IPS-18a (cell line): ENCODE measurements around the gene RAP1GAP2.
"Not testable (repeated sequence)": the region's sequence is repeated elsewhere in the genome, so short reads cannot be mapped to it uniquely, and the experiment has no call there.

Source experiments
- H3K27ac ChIP-seq: one replicate; pipeline ENCODE4 v1.5.1; 2013; ENCODE audit warnings: low read length
- H3K27me3 ChIP-seq: one replicate; pipeline ENCODE4 v1.6.1; 2013; ENCODE audit warnings: mild to moderate bottlenecking, low read length; ENCODE audit not compliant: control insufficient read depth, insufficient read depth
- H3K36me3 ChIP-seq: one replicate; pipeline ENCODE4 v1.6.1; 2013; ENCODE audit warnings: low read depth, low read length; ENCODE audit not compliant: control insufficient read depth
- H3K4me1 ChIP-seq: one replicate; pipeline ENCODE4 v1.6.1; 2013; ENCODE audit warnings: low read depth, low read length; ENCODE audit not compliant: control insufficient read depth
- H3K4me3 ChIP-seq: one replicate; pipeline ENCODE4 v1.5.1; 2013; ENCODE audit warnings: low read length
- H3K9ac ChIP-seq: one replicate; pipeline ENCODE4 v1.6.1; 2013; ENCODE audit warnings: mild to moderate bottlenecking, low read length, moderate library complexity
- H3K9me3 ChIP-seq: one replicate; pipeline ENCODE4 v1.6.1; 2013; ENCODE audit warnings: low read depth, low read length; ENCODE audit not compliant: control insufficient read depth

The RAP1GAP2 gene

DNA sequence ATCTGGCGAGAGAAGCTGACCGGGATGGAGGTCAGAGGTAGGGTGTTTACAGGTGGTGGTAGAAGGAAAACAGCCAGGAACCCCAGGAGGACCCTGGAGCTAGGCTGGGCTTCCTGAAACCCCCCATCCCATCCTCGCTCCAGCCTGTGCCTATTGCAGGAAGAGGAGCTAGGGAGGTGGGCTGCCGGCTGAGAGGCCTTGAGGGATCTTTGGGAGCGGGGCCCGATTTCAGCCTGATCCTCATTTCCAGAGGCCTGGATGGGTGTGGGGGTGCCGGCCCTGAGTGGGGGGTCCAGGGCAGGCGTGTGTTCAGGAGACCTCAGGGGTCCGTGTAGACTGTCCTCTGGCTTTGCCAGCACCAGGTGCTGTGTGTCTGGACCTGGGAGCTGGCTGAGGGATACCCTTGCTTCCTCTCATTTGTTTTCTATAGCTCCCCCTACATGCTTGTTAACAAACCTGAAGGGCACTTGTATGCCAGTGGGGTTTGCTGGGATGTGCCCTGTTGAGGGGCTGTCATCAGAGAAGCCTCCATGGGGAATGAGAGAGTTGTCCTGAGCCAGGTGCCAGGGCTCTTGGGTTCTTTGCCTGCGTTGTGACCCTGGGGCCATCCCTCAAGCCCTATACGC is 18.9 kb upstream of the RAP1GAP2 start:
- H3K9ac ChIP-seq, result peak overlapping the region; percentile 48
- H3K4me1 ChIP-seq, result no peaks in the 10 kb centered on the region
- H3K27me3 ChIP-seq, result peaks cover 21% of the 10 kb centered on the region
- no peaks in the 10 kb centered on the region for H3K36me3 ChIP-seq
- H3K27ac ChIP-seq, result no peak overlapping the region
- H3K4me3 ChIP-seq, result peak overlapping the region; percentile 82
- no peaks in the 10 kb centered on the region for H3K9me3 ChIP-seq

DNA sequence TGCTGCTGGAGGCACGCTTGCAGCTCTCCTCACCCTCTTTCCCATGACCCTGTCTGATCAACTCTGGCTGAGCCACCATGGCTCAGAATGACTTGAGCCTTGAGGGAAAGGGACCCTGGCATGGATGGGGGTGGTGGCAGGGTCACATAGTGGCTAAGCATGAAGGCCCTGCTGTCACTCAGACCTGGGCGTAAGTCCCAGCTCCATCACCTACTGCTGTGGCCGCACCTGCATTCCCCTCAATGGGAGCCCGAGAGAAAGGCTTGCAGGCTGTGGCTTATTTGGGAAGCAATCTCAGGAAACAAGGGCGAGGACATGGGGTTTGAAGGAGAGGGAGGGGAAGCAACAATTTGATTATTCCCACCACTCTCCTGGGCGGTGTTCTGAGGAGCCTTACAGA is 17.7 kb upstream of the RAP1GAP2 start:
- Histone ChIP-seq H3K9ac (no peak overlapping the region), H3K36me3 (no peaks in the 10 kb centered on the region), H3K4me3 (no peak overlapping the region), H3K27me3 (peaks cover 21% of the 10 kb centered on the region), H3K27ac (no peak overlapping the region), H3K4me1 (no peaks in the 10 kb centered on the region), H3K9me3 (no peaks in the 10 kb centered on the region)

DNA sequence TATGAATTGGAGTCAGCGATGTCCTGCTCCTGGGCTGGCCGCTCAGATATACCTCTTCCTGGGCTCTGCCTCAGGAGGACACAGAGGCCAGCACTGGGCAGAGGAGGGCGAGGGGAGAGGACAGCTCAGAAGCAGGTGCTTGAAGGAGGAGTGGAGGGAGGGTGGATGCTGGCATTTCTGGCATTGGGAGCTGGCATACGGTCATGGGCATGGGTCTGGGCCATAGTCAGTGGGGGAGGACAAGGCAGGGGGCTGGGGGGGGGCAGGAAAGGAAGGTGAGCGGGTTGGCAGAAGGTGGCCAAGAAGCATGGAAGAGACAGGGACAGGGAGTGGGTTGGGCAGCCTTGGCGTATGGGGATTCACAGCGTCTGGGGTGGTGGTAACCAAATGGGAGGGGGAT is 16.7 kb upstream of the RAP1GAP2 start:
- no peak overlapping the region for H3K4me3 ChIP-seq
- H3K36me3 ChIP-seq, result no peaks in the 10 kb centered on the region
- no peak overlapping the region for H3K9ac ChIP-seq
- H3K27ac ChIP-seq, result no peak overlapping the region
- peaks cover 21% of the 10 kb centered on the region for H3K27me3 ChIP-seq
- H3K4me1 ChIP-seq, result no peaks in the 10 kb centered on the region
- H3K9me3 ChIP-seq, result no peaks in the 10 kb centered on the region

DNA sequence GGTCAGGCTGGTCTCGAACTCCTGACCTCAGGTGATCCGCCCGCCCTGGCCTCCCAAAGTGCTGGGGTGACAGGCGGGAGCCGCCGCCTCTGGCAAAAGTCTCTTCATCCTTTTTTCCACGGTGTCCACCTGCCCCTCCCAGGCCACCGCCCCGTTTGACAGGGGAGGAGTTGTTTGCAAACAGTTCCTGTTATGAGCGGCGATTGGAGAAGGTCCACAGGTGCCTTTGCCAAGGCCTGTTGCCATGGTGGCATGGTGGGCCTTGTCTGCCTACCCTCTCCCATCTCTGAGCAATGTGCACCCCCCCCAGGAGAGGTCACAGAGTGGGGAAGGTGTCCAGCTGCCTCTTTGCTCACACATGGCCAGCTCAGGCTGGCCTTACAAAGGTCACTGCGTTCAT is 16.0 kb upstream of the RAP1GAP2 start:
- no peak overlapping the region for H3K9ac ChIP-seq
- H3K27me3 ChIP-seq, result peaks cover 17% of the 10 kb centered on the region
- H3K36me3 ChIP-seq, result no peaks in the 10 kb centered on the region
- H3K4me1 ChIP-seq, result no peaks in the 10 kb centered on the region
- H3K4me3 ChIP-seq, result no peak overlapping the region
- H3K27ac ChIP-seq, result no peak overlapping the region
- no peaks in the 10 kb centered on the region for H3K9me3 ChIP-seq

DNA sequence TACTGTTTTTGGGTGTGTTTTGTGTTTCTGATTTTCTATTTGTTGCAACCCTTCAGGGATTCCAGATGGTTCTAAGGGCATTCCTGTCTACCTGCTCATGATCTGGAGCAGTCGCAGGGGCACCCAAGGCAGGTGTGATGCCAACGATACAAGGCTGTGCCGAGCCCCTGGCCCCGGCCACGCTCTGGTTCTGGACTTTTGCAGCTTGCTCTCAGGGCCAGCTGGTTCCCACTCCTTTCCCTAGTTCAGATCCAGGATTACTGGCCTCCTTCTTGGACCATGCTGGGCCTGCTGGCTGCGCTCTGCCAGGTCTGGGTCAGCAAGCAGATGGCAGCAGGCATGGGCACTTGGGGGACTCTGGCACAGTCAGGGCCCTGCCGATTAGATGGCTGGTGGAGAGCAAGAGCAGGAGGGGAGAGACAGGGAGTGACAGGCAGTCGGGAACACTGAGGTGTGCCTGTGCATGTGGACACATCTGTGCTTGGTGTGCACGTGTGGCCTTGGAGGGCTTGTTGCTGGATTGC is 15.2 kb upstream of the RAP1GAP2 start:
- H3K27me3 ChIP-seq, result peaks cover 10% of the 10 kb centered on the region
- no peaks in the 10 kb centered on the region for H3K9me3 ChIP-seq
- H3K36me3 ChIP-seq, result no peaks in the 10 kb centered on the region
- H3K9ac ChIP-seq, result no peak overlapping the region
- H3K27ac ChIP-seq, result no peak overlapping the region
- no peaks in the 10 kb centered on the region for H3K4me1 ChIP-seq
- H3K4me3 ChIP-seq, result no peak overlapping the region

DNA sequence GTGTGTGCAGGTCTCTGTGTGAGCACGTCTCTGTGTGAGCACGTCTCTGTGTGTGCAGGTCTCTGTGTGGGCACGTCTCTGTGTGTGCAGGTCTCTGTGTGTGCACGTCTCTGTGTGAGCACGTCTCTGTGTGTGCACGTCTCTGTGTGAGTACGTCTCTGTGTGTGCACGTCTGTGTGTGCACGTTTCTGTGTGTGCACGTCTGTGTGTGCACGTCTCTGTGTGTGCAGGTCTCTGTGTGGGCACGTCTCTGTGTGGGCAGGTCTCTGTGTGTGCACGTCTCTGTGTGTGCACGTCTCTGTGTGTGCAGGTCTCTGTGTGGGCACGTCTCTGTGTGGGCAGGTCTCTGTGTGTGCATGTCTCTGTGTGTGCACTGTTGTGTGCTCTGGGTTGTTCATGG is 14.6 kb upstream of the RAP1GAP2 start:
- not testable (repeated sequence) for H3K36me3 ChIP-seq, H3K9me3 ChIP-seq, H3K9ac ChIP-seq, H3K27ac ChIP-seq, H3K27me3 ChIP-seq, H3K4me3 ChIP-seq, H3K4me1 ChIP-seq

DNA sequence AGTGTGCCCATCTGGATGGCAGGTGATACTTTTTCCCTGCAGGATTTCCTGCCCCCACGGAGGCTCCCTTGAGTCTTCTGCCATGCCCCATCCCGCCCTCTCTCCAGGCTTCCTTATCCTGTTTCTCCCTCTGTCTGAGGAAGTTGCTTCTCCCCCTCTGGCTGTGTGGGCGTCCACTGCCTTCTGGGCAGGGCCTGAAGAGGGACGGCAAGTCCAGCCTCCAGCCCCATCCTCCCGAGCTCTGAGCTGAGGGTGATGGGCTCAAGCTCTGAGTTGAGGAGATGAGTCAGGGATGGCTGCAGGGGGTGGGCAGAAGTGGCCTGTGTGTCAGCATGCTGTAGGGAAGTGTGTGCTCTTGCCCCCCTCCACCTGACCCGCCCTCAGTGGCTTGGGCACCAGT is 14.2 kb upstream of the RAP1GAP2 start:
- Histone ChIP-seq H3K9me3 (no peaks in the 10 kb centered on the region), H3K4me1 (no peaks in the 10 kb centered on the region), H3K36me3 (no peaks in the 10 kb centered on the region), H3K9ac (no peak overlapping the region), H3K27me3 (peaks cover 5% of the 10 kb centered on the region), H3K4me3 (no peak overlapping the region), H3K27ac (no peak overlapping the region)

DNA sequence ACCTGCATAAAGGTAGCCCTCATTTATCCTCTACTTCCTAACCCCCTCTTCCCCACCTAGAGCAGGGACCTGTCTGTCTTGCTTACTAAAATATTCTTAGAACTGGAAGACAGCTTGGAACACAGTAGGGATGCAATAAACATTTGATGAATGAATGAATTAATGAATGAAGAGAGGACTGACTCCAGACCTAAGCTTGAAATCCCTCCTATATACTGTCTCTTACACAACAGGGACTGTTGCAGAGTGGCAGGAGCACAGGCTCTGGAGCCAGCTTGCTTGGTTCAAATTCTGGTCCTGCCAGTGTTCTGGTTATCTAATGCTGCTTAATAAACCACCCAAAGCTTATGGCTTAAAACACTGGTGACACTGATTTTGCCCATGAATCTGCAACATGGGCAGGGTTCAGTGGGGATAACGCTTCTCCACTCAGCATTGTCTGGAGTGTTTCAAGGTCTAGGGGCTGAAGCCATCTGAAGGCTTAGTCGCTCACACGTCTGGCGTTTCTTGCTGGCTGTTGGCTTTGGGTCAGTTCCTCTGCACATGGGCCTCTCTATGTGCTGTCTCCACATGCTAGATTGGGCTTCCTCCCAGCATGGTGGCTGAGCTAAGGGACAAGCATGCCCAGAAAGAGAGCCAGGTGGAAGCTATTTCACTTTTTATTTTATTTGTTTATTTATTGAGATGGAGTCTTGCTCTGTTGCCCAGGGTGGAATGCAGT is 12.8 kb upstream of the RAP1GAP2 start:
- H3K4me1 ChIP-seq, result no peaks in the 10 kb centered on the region
- no peak overlapping the region for H3K9ac ChIP-seq
- H3K27me3 ChIP-seq, result no peaks in the 10 kb centered on the region
- no peaks in the 10 kb centered on the region for H3K36me3 ChIP-seq
- no peaks in the 10 kb centered on the region for H3K9me3 ChIP-seq
- no peak overlapping the region for H3K27ac ChIP-seq
- H3K4me3 ChIP-seq, result no peak overlapping the region

DNA sequence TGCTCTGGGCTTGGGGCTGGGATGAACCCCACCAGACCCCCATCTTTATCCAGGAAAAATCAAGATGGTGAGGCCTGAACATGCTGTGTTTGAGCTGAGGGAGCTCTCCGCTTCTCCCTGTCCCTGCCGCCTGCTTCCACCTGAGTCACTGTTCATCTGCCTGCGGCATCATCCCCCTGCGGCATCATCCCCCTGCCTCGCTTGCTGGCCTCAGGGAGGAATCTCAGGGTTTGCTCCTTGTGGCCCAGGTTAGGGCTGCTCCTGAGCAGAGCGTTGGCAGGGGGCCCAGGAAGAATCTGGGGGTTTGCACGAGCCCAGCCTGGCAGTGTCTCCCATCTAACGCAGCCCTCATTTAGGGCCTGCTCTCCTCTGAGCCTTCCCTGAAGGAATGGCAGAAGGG is 11.4 kb upstream of the RAP1GAP2 start:
- Histone ChIP-seq H3K36me3 (no peaks in the 10 kb centered on the region), H3K27ac (no peak overlapping the region), H3K9me3 (no peaks in the 10 kb centered on the region), H3K27me3 (no peaks in the 10 kb centered on the region), H3K4me1 (no peaks in the 10 kb centered on the region), H3K9ac (no peak overlapping the region), H3K4me3 (no peak overlapping the region)

DNA sequence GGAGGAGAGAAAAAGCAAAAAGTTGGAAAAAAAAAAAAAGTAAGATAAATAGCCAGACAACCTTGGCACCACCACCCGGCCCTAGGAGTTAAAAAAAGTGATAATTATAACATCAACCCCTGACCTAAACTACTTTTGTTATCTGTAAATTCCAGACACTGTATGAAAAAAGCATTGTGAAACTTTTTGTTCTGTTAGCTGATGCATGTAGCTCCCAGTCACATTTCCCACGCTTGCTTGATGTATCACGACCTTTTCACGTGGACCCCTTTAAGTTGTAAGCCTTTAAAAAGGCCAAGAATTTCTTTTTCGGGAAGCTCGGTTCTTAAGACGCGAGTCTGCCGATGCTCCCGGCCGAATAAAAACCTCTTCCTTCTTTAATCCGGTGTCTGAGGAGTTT is 10.9 kb upstream of the RAP1GAP2 start:
- not testable (repeated sequence) for H3K4me1 ChIP-seq, H3K4me3 ChIP-seq

DNA sequence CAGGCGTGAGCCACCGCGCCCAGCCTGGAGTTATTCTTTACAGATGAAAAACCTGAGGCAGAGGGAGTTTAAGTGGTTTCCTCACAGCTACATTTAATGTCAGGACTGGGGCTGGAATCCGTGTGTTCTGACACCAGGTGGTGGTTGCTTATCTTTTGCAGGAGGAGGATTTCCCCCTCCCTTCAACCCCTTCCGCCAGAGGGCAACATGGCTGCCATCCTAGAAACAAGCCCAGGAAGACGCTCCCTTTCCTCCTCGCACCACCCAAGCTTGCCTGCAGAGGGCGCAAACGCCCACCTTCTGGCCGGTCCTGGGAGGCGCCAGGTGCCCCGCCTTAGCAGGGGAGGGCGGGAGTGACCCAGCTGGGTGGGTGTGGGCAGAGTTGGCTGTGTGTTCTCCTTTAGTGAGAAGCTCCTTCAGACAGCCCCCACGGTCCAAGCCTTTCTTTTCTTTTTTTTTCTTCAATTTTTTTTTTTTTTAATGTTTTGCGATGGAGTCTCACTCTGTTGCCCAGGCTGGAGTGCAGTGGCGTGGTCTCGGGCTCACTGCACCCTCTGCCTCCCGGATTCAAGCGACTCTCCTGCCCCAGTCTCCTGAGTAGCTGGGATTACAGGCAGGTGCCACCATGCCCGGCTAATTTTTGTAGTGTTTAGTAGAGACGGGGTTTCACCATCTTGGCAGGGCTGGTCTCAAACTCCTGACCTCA is 9.9 kb upstream of the RAP1GAP2 start:
- no peaks in the 10 kb centered on the region for H3K4me1 ChIP-seq
- H3K9me3 ChIP-seq, result no peaks in the 10 kb centered on the region
- H3K27ac ChIP-seq, result no peak overlapping the region
- H3K9ac ChIP-seq, result no peak overlapping the region
- no peaks in the 10 kb centered on the region for H3K36me3 ChIP-seq
- H3K4me3 ChIP-seq, result no peak overlapping the region
- no peaks in the 10 kb centered on the region for H3K27me3 ChIP-seq

More for the DNA sequence above, 10.9 kb upstream of the RAP1GAP2 start:
- H3K27ac ChIP-seq, H3K36me3 ChIP-seq, H3K27me3 ChIP-seq, H3K9ac ChIP-seq, H3K9me3 ChIP-seq: not testable (repeated sequence)
